Loucy (cell line): ENCODE measurements around the gene RUSC1.

Source experiments
- H2AFZ ChIP-seq: fragments of 200-600 bp; sonication (generic); 2 replicates; pipeline ENCODE4 v1.6.0; 2016; ENCODE audit warnings: antibody characterized with exemption, mild to moderate bottlenecking, low read length, moderate library complexity
- H3F3A ChIP-seq: fragments of 200-600 bp; 2 replicates; pipeline ENCODE4 v1.6.0; 2016; ENCODE audit warnings: antibody characterized with exemption, low read depth, mild to moderate bottlenecking
- H3K27me3 ChIP-seq: fragments of 200-600 bp; sonication (generic); 2 replicates; pipeline ENCODE4 v1.6.1; 2014; ENCODE audit warnings: low read length, mild to moderate bottlenecking; ENCODE audit not compliant: insufficient read depth, poor library complexity, severe bottlenecking
- H3K36me3 ChIP-seq: fragments of 200-600 bp; sonication (generic); 2 replicates; pipeline ENCODE4 v1.6.1; 2016; ENCODE audit warnings: low read length; ENCODE audit not compliant: insufficient read depth
- H3K4me1 ChIP-seq: fragments of 200-600 bp; sonication (generic); 2 replicates; pipeline ENCODE4 v1.5.1; 2014; ENCODE audit warnings: low read length, mild to moderate bottlenecking; ENCODE audit not compliant: insufficient read depth, poor library complexity, severe bottlenecking
- H3K4me2 ChIP-seq: fragments of 200-600 bp; sonication (generic); 2 replicates; pipeline ENCODE4 v1.6.0; 2014; ENCODE audit warnings: antibody characterized with exemption, low read length, low read depth, mild to moderate bottlenecking; ENCODE audit not compliant: poor library complexity, severe bottlenecking
- H3K4me3 ChIP-seq: fragments of 200-600 bp; sonication (generic); 2 replicates; pipeline ENCODE4 v1.5.1; 2014; ENCODE audit warnings: low read length, mild to moderate bottlenecking, mixed read lengths; ENCODE audit not compliant: poor library complexity, severe bottlenecking
- H3K79me2 ChIP-seq: fragments of 200-600 bp; sonication (generic); 2 replicates; pipeline ENCODE4 v1.6.1; 2014; ENCODE audit warnings: low read length; ENCODE audit not compliant: insufficient read depth
- H3K9ac ChIP-seq: fragments of 200-600 bp; sonication (generic); 2 replicates; pipeline ENCODE4 v1.6.0; 2014; ENCODE audit warnings: mild to moderate bottlenecking, low read depth, low read length, moderate library complexity; ENCODE audit not compliant: poor library complexity, severe bottlenecking
- H3K9me2 ChIP-seq: fragments of 200-600 bp; sonication (generic); replicated peaks from 2 replicates; pipeline ENCODE4 v1.6.1; 2016; ENCODE audit warnings: low read depth, low read length, mixed read lengths
- H3K9me3 ChIP-seq: fragments of 200-600 bp; sonication (generic); 2 replicates; pipeline ENCODE4 v1.6.1; 2014; ENCODE audit warnings: mild to moderate bottlenecking, antibody characterized with exemption, low read length, low read depth; ENCODE audit not compliant: insufficient read depth
- H4K20me1 ChIP-seq: fragments of 200-600 bp; sonication (generic); 2 replicates; pipeline ENCODE4 v1.6.0; 2014; ENCODE audit warnings: antibody characterized with exemption, low read length, mild to moderate bottlenecking; ENCODE audit not compliant: insufficient read depth, poor library complexity, severe bottlenecking
- CTCF ChIP-seq: fragments of 200-600 bp; sonication (generic); conservative IDR thresholded peaks from 2 replicates; pipeline ENCODE4 v1.5.1; 2014; ENCODE audit warnings: mild to moderate bottlenecking, antibody characterized with exemption, low read length
- EZH2phosphoT487 ChIP-seq: fragments of 200-600 bp; IDR thresholded peaks from 2 replicates; pipeline ENCODE4 v1.6.1; 2018; ENCODE audit warnings: antibody characterized with exemption, mild to moderate bottlenecking, moderate library complexity, borderline replicate concordance

Gene RUSC1

DNA sequence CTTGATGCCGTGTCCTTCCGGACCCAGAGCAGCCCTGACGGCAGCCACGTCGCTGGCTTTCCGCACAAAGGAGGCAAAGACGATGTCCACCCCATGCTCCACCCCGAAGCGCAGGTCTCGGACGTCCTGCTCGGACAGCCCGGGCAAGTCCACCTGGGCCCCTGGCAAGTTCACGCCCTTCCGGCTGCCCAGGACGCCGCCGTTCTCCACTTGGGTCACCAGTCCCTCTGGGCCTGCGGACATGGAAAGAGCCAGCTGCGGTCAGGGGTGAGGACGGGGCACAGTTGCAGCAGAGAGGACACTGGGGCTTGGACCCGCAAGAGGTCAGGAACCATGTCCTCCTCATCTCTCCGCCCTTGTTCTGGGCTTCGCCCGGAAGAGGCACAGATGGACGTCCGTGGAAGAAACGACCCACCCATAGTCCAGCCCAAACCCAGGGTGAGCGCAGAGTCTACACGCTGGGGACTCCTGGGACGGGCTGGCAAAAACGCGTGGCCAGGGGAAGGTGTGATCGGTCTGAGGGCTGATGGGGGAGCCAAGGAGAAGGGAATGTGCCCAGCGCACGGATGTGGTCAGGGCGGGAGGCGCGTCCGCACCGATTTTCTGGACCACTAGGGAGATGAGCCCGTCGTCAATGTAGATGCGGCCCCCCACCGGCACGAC is 26.0 kb upstream of the RUSC1 start:
- H3K27me3 ChIP-seq = no peaks in the 10 kb centered on the region
- H3K4me2 ChIP-seq = no peak overlapping the region
- no peaks in the 10 kb centered on the region for H3F3A ChIP-seq
- no peaks in the 10 kb centered on the region for H3K79me2 ChIP-seq
- TF ChIP-seq EZH2phosphoT487 (no peak), CTCF (no peak)
- no peaks in the 10 kb centered on the region for H4K20me1 ChIP-seq
- H3K4me3 ChIP-seq = no peak overlapping the region
- no peaks in the 10 kb centered on the region for H3K36me3 ChIP-seq
- H3K4me1 ChIP-seq = no peaks in the 10 kb centered on the region
- no peaks in the 10 kb centered on the region for H3K9me3 ChIP-seq
- no peak overlapping the region for H2AFZ ChIP-seq
- H3K9me2 ChIP-seq = no peaks in the 10 kb centered on the region
- H3K9ac ChIP-seq = no peak overlapping the region

GRCh38 chr1:155295183-155295941 is 25.3 kb upstream of the RUSC1 start:
- Histone ChIP-seq H3K4me2 (no peak overlapping the region), H3K27me3 (no peaks in the 10 kb centered on the region), H3K9me3 (no peaks in the 10 kb centered on the region), H3K4me1 (no peaks in the 10 kb centered on the region), H3K9ac (no peak overlapping the region), H2AFZ (no peak overlapping the region), H3K79me2 (no peaks in the 10 kb centered on the region), H3K36me3 (no peaks in the 10 kb centered on the region), H3K4me3 (no peak overlapping the region), H4K20me1 (no peaks in the 10 kb centered on the region), H3F3A (no peaks in the 10 kb centered on the region), H3K9me2 (no peaks in the 10 kb centered on the region)
- no peak for TF ChIP-seq EZH2phosphoT487
- no peak for TF ChIP-seq CTCF

GRCh38 chr1:155295942-155296267 is 24.8 kb upstream of the RUSC1 start:
- Histone ChIP-seq H3K4me3 (no peak overlapping the region), H3F3A (no peaks in the 10 kb centered on the region)

More at GRCh38 chr1:155295942-155296267, 24.8 kb upstream of the RUSC1 start:
- H3K4me1 ChIP-seq = no peaks in the 10 kb centered on the region
- no peaks in the 10 kb centered on the region for H3K9me2 ChIP-seq
- H3K9ac ChIP-seq = no peak overlapping the region
- no peaks in the 10 kb centered on the region for H3K36me3 ChIP-seq
- no peaks in the 10 kb centered on the region for H3K27me3 ChIP-seq
- H3K4me2 ChIP-seq = no peak overlapping the region
- no peak overlapping the region for H2AFZ ChIP-seq
- no peaks in the 10 kb centered on the region for H3K79me2 ChIP-seq
- H3K9me3 ChIP-seq = no peaks in the 10 kb centered on the region
- TF ChIP-seq CTCF (no peak), EZH2phosphoT487 (no peak)
- H4K20me1 ChIP-seq = no peaks in the 10 kb centered on the region
